Esophagus squamous epithelium (tissue), 4 donors: ENCODE data around the gene RAB40B.

Experiments used
- POLR2A ChIP-seq, 4 donors: fragments of 450-650 bp; IDR thresholded peaks; one replicate each; pipeline ENCODE4 v1.6.1; 2017; ENCODE audit warnings: antibody characterized with exemption in 4 of 4, mild to moderate bottlenecking in 4 of 4, moderate library complexity in 3 of 4
- TF ChIP-seq, protein P1 (sequence below), 6 experiments: fragments of 450-650 bp in 4 of 6; fragments of 200-600 bp in 2 of 6; sonication (generic) in 2 of 6; IDR thresholded peaks; one replicate each; pipeline ENCODE4 v1.5.1; 2016 to 2019; ENCODE audit warnings: antibody characterized with exemption in 6 of 6, mild to moderate bottlenecking in 4 of 6, moderate library complexity in 4 of 6

DNA sequence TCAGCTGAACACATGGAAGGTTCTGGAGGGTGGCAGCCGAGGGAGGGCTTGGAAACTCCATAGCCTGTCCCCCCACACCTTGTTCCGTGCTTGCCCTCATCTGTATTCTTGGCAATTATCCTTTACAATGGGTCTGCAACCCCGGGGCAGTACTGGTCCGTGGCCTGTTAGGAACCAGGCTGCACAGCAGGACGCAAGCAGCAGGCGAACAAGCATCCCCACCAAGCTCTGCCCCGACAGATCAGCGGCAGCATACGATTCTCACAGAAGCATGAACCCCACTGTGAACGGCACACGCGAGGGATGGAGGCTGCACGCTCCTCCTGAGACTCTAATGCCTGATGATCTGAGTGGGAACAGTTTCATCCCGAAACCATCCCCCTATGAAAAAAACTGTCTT is 56.5 kb downstream of the RAB40B start:
- TF ChIP-seq, protein P1, sequence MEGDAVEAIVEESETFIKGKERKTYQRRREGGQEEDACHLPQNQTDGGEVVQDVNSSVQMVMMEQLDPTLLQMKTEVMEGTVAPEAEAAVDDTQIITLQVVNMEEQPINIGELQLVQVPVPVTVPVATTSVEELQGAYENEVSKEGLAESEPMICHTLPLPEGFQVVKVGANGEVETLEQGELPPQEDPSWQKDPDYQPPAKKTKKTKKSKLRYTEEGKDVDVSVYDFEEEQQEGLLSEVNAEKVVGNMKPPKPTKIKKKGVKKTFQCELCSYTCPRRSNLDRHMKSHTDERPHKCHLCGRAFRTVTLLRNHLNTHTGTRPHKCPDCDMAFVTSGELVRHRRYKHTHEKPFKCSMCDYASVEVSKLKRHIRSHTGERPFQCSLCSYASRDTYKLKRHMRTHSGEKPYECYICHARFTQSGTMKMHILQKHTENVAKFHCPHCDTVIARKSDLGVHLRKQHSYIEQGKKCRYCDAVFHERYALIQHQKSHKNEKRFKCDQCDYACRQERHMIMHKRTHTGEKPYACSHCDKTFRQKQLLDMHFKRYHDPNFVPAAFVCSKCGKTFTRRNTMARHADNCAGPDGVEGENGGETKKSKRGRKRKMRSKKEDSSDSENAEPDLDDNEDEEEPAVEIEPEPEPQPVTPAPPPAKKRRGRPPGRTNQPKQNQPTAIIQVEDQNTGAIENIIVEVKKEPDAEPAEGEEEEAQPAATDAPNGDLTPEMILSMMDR (IDR thresholded peaks at IDR 0.05): no peak
- no peak for TF ChIP-seq POLR2A (IDR thresholded peaks at IDR 0.05)
